Measurements from ENCODE around the gene LASP1.

The LASP1 gene

DNA sequence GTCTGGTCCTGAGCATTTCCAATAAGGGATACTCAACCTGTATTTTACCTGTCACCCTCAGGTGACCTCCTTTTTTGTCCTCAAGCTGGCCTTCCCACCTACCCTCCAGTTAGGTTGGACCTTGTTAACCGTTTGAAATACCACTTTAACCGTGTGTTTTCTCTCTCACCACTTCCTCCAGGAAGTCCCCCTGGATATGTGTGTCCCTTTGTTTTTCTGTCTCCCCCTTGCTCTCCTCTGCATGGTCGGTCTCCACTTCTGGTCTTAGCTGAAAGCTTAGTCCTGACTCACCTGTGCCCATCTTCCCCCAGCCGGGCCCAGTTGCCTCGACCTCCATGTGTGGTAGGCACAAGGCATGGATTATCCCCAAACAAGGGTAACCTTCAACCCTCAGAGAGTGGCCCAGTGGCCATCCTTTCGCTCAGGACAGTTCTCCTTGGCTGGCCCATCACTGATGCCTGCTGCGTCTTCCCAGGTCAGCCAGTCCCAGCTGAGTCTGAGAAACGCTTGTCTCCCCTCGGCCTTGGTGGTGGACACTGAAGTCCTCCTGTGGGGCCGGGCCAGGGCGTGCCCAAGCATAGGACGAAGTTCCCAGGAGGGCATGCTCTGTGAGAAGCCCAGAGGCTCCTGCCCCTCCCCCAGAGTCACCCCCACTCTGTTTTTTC is 20.0 kb downstream of the LASP1 start:
- DNase-seq (ENCODE audit: low read depth): no peak

GRCh38 chr17:38890410-38890746 is 20.5 kb downstream of the LASP1 start:
- no peak for DNase-seq (ENCODE audit: low read depth)

DNA sequence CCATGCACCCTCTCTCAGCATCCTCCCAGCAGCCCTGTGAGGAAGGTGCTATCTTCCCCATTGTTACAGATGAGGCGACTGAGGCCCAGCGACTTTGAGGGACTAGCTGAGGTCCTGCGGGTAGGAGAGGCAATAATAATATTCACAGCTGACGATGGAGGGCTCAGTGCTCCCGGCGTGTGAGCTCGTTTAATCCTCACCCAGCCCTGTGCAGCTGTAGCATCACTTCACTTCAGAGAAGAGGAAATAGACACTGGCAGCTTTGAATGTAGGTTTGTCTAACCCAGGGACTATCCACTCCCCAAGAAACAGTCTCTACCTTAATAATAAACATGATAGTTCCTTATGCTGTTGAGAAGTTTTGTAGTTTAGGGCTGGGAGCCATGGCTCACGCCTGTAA is 21.6 kb downstream of the LASP1 start:
- DNase-seq (ENCODE audit: low read depth): no peak

DNA sequence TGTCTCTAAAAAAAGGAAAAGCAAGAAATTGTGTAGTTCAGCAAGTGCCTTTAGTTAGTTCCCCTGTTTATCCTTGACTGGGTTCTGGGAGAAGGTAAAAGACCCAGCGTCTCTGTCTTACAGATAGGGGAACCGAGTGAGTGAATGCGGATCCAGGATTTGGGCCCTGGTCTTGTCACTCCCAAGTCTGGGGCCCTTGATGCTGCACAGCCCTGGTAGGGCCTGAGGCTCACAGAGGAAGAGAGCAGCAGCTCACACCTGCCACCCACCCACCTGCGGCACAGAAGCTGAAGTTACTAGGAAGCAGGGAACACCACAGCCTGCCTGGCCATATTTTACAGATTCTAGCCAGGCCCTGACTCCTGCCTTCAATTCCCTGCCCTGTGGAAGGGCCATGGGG is 22.2 kb downstream of the LASP1 start:
- no peak for DNase-seq (ENCODE audit: low read depth)

DNA sequence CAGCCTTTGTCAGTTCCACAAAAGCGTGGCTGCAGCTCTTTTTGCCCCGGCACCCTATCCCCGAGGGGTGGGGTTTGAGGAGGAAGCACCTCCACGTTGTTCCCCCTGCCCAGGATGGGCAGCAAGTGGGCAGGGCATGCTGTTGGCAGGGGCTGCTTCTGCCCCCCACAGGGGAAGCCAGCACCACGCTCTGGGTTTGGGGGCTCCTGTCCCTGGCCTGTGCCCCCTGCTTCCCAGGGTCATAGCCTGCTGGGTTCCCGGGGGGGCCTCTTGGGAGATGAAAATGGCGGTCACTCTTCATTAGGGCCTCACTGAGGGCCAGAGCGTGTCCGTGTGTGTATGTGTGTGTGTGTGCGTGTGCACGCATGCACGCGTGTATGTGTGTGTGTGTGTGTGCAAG is 22.8 kb downstream of the LASP1 start:
- no peak for DNase-seq (ENCODE audit: low read depth)

- DNase-seq (ENCODE audit: low read depth): no peak
Observed at GRCh38 chr17:38893113-38893512, 23.3 kb downstream of the LASP1 start.

- no peak for DNase-seq (ENCODE audit: low read depth)
Observed at GRCh38 chr17:38893607-38894006, 23.7 kb downstream of the LASP1 start.

DNA sequence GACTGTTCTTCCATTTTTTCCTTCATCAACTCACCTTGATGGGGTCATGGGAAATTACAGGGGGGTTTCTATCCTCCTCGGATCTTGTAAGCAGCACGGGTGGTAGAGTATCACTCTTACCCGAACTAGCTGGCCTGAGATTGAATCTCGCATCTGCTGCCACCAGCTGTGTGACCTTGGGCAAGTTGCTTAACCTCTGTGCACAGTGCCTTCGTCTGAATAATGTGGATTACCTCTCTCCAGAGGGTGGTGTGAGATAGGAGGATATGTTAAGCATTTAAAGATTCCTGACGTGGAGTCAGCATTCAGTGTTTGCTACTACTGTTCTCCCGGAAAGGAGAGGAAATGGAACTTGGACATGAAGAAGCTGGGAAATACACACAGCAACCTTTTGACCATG is 24.4 kb downstream of the LASP1 start:
- DNase-seq (ENCODE audit: low read depth): no peak

GRCh38 chr17:38896346-38896954 is 26.6 kb downstream of the LASP1 start:
- no peak for DNase-seq (ENCODE audit: low read depth)

GRCh38 chr17:38897176-38897575 is 27.3 kb downstream of the LASP1 start:
- no peak for DNase-seq (ENCODE audit: low read depth)

GRCh38 chr17:38897671-38898290 is 27.9 kb downstream of the LASP1 start:
- no peak for DNase-seq (ENCODE audit: low read depth)

GRCh38 chr17:38898291-38898679 is 28.4 kb downstream of the LASP1 start:
- DNase-seq (ENCODE audit: low read depth): no peak

DNA sequence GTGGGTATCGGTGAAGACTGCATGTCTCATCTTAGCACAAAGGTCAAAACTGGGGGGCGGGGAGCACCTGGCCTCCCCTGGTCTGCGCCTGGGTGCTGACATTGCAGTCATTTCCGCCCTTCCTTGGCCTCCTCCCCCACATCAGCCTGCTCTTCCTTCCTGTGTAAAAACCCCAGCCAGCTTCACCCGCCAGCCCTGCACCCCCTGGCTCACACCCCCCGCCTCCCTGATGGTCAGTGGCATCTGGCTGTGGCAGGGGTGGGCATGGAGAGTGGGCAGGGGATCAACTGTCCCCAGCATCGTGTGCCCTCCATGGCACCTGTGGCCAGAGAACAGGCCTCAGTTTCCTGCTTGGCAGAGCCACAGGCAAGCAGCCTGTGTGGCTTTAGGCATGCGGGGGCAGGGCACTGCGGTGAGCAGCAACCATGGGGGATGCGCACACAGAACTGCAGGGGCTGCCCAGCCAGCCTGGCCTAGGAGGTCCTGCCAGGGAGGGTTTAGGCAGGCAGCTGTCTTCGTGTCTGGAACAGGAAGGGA is 29.0 kb downstream of the LASP1 start:
- DNase-seq (ENCODE audit: low read depth): no peak

- DNase-seq (ENCODE audit: low read depth): no peak
Observed at GRCh38 chr17:38899421-38899820, 29.6 kb downstream of the LASP1 start.

GRCh38 chr17:38900978-38901656 is 31.3 kb downstream of the LASP1 start:
- peak; percentile 75 for DNase-seq (ENCODE audit: low read depth)

DNA sequence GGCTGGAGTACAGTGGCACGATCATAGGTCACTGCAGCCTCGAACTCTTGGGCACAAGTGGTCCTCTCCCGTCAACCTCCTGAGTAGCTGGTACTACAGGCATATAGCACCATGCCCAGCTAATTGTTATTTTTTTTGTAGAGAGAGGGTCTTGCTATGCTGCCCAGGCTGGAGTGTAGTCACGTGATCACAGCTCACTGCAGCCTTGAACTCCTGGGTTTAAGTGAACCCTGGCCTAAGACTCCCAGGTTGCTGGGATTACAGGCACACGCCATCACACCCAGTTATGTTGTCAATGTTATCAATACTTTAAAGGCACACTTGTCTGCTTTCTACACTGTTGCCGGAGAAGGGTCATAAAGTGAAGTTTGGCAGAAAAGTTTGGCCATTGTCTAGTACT is 33.5 kb downstream of the LASP1 start:
- DNase-seq (ENCODE audit: low read depth): no peak

DNA sequence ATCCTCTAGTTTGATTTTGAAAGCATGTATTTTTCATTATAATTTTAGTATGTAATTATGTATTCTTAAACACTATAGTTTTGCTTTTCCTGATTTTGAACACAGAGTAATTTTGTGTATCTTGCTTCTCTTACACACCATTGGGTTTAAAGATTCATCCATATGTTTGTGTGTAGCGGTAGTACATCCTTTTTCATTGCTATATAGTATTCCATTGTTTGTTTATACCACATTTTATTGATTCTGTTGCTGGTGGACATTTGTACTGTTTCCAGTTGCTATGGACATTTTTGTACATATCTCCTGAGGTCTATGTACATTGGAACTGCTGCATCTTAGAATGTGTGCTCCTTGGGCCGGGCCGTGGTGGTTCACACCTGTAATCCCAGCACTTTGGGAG is 35.0 kb downstream of the LASP1 start:
- no peak for DNase-seq (ENCODE audit: low read depth)

DNA sequence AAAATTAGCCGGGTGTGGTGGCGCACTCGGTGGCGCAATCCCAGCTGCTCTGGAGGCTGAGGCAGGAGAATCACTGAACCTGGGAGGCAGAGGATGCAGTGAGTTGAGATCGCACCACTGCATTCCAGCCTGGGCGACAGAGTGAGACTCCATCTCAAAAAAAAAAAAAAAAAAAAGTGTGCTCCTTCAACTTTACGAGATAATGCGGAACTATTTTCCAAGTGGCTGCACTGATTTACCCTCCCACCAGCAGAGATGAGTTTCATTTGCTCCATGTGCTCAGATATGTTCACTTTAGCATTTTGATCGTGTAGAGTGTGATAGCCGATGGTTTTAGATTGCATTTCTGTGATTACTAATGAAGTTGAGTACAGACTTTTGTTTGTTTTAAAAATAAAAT is 35.5 kb downstream of the LASP1 start:
- no peak for DNase-seq (ENCODE audit: low read depth)

- DNase-seq (ENCODE audit: low read depth): no peak
Observed at GRCh38 chr17:38906460-38907228, 36.8 kb downstream of the LASP1 start.

- DNase-seq (ENCODE audit: low read depth): no peak
Observed at GRCh38 chr17:38907930-38908675, 38.2 kb downstream of the LASP1 start.

DNA sequence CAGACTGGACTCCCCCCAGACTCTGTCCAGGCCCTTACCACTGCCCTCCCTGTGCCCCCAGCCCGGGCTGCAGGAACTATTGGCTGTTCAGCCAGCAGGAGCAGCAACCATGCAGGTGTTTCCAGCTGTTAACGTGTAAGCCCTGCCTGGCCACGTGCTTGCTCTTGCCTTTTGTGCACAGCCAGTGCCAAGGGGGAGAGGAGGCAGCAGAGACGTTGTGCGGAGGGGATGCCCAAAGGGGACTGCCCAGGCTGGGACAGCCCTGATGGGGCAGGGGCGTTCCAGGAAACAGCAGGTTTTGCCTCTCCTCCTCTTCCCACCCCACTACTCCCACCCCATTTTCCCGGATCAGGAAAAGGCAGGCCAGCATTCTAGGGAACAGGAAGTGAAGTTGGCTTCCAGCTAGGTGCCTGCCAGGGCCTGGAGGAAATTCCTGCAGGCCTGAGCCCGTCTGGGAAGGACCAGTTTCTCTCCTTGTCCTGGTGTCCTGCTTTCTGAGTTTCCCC is 38.9 kb downstream of the LASP1 start:
- no peak for DNase-seq (ENCODE audit: low read depth)

Measured in HS-27A (cell line).